ENCODE results near the gene HEXD.

GRCh38 chr17:82429824-82430223 lies 11.7 kb downstream of the HEXD start:
- TF ChIP-seq EZH2 (IDR thresholded peaks at IDR 0.05; ENCODE audit: low read length, missing control alignments) = no peak
- TF ChIP-seq, protein P1, sequence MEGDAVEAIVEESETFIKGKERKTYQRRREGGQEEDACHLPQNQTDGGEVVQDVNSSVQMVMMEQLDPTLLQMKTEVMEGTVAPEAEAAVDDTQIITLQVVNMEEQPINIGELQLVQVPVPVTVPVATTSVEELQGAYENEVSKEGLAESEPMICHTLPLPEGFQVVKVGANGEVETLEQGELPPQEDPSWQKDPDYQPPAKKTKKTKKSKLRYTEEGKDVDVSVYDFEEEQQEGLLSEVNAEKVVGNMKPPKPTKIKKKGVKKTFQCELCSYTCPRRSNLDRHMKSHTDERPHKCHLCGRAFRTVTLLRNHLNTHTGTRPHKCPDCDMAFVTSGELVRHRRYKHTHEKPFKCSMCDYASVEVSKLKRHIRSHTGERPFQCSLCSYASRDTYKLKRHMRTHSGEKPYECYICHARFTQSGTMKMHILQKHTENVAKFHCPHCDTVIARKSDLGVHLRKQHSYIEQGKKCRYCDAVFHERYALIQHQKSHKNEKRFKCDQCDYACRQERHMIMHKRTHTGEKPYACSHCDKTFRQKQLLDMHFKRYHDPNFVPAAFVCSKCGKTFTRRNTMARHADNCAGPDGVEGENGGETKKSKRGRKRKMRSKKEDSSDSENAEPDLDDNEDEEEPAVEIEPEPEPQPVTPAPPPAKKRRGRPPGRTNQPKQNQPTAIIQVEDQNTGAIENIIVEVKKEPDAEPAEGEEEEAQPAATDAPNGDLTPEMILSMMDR (conservative IDR thresholded peaks at IDR 0.05 in 1 of 2, IDR thresholded peaks at IDR 0.05 in 1 of 2; ENCODE audit: low read depth in 1 of 2, low read length in 2 of 2) = no peak

Measured in fibroblast of lung (primary cell).